Smooth muscle cell (in vitro differentiated cells): ENCODE measurements around the gene CENPU. TPM values are rescaled to one million over a fixed set of nuclear protein-coding genes. Genes with fewer than 3 reads are reported as not detected.

ENCODE experiments used
- DNase-seq: peaks from one replicate; lab custom pipeline; 2025; ENCODE audit not compliant: unreplicated experiment; lab: John Stamatoyannopoulos, UW
- H2AFZ ChIP-seq: fragments of 200-600 bp; sonication (generic); 2 replicates; pipeline ENCODE4 v1.6.0; 2016; ENCODE audit warnings: antibody characterized with exemption, low read depth, mild to moderate bottlenecking
- H3F3A ChIP-seq: fragments of 200-600 bp; sonication (generic); 2 replicates; pipeline ENCODE4 v1.6.0; 2017; ENCODE audit warnings: antibody characterized with exemption, low read depth
- H3K27ac ChIP-seq: fragments of 200-600 bp; sonication (generic); 2 replicates; pipeline ENCODE4 v1.5.1; 2016; ENCODE audit warnings: low read depth, mild to moderate bottlenecking
- H3K27me3 ChIP-seq: fragments of 200-600 bp; sonication (generic); 2 replicates; pipeline ENCODE4 v1.6.1; 2016; ENCODE audit warnings: low read depth, mild to moderate bottlenecking
- H3K36me3 ChIP-seq: fragments of 200-600 bp; sonication (generic); 2 replicates; pipeline ENCODE4 v1.5.1; 2016; ENCODE audit warnings: low read depth
- H3K4me1 ChIP-seq: fragments of 200-600 bp; sonication (generic); 2 replicates; pipeline ENCODE4 v1.5.1; 2016; ENCODE audit warnings: low read depth
- H3K4me2 ChIP-seq: fragments of 200-600 bp; sonication (generic); 2 replicates; pipeline ENCODE4 v1.6.0; 2016; ENCODE audit warnings: mild to moderate bottlenecking
- H3K4me3 ChIP-seq: fragments of 200-600 bp; sonication (generic); 2 replicates; pipeline ENCODE4 v1.5.1; 2016; ENCODE audit warnings: mild to moderate bottlenecking
- H3K79me2 ChIP-seq: fragments of 200-600 bp; sonication (generic); 2 replicates; pipeline ENCODE4 v1.6.0; 2016; ENCODE audit warnings: low read depth, mild to moderate bottlenecking
- H3K9ac ChIP-seq: fragments of 200-600 bp; sonication (generic); 2 replicates; pipeline ENCODE4 v1.6.0; 2016; ENCODE audit warnings: low read depth
- H3K9me3 ChIP-seq: fragments of 200-600 bp; sonication (generic); replicated peaks from 2 replicates; pipeline ENCODE4 v1.5.1; 2016; ENCODE audit warnings: low read depth
- H4K20me1 ChIP-seq: fragments of 200-600 bp; sonication (generic); 2 replicates; pipeline ENCODE4 v1.6.0; 2016; ENCODE audit warnings: low read depth
- CTCF ChIP-seq: fragments of 200-600 bp; sonication (generic); IDR thresholded peaks from 2 replicates; pipeline ENCODE4 v1.5.1; 2017; ENCODE audit warnings: borderline replicate concordance, mild to moderate bottlenecking, antibody characterized with exemption; ENCODE audit not compliant: insufficient read depth, poor library complexity, severe bottlenecking
- WGBS: methylation state at CpG from one replicate; pipeline ENCODE4 v1.1.7; 2016; ENCODE audit warnings: low lambda C conversion rate; 5-methylcytosine and 5-hydroxymethylcytosine counted together
- polyA plus RNA-seq: library from polyadenylated mRNA; unstranded; fragments of >200 nt; fragmentation: Nextera tagmentation; extraction: Ambion mirVana; gene quantifications from 2 replicates; pipeline ENCODE4 v1.2.1, GENCODE V29; 2016
- total RNA-seq: library from RNA; depleted of rRNA; stranded (reverse); fragments of >200 nt; gene quantifications from 2 replicates; pipeline ENCODE4 v1.2.3, GENCODE V29; 2014

Gene CENPU
- total and polyA plus RNA-seq, 2 experiments from 2014 or later, result 12.2 to 18.4 TPM

GRCh38 chr4:184672741-184673140 lies 61.2 kb downstream of the CENPU start:
- over 99% methylated on average over 6 of the region's 6 CpGs for WGBS

GRCh38 chr4:184671101-184671500 lies 62.8 kb downstream of the CENPU start:
- no peak for TF ChIP-seq CTCF
- H3K9ac ChIP-seq, result no peak overlapping the region
- H2AFZ ChIP-seq, result no peak overlapping the region
- H3K4me1 ChIP-seq, result no peaks in the 10 kb centered on the region
- no peaks in the 10 kb centered on the region for H4K20me1 ChIP-seq
- H3K4me3 ChIP-seq, result no peak overlapping the region
- DNase-seq, result no peak
- H3K9me3 ChIP-seq, result no peaks in the 10 kb centered on the region
- H3F3A ChIP-seq, result no peaks in the 10 kb centered on the region
- no peak overlapping the region for H3K27ac ChIP-seq
- no peak overlapping the region for H3K4me2 ChIP-seq
- no peaks in the 10 kb centered on the region for H3K79me2 ChIP-seq
- H3K36me3 ChIP-seq, result no peaks in the 10 kb centered on the region
- no peaks in the 10 kb centered on the region for H3K27me3 ChIP-seq
- WGBS, result 90% methylated on average over 9 of the region's 9 CpGs

More at GRCh38 chr4:184672741-184673140, 61.2 kb downstream of the CENPU start:
- Histone ChIP-seq H4K20me1 (no peaks in the 10 kb centered on the region), H3K4me2 (no peak overlapping the region), H3K79me2 (no peaks in the 10 kb centered on the region), H3K9ac (no peak overlapping the region), H3K27me3 (no peaks in the 10 kb centered on the region), H3K4me3 (no peak overlapping the region), H3K4me1 (no peaks in the 10 kb centered on the region), H3K27ac (no peak overlapping the region), H2AFZ (no peak overlapping the region), H3K36me3 (no peaks in the 10 kb centered on the region), H3K9me3 (no peaks in the 10 kb centered on the region), H3F3A (no peaks in the 10 kb centered on the region)
- DNase-seq, result no peak
- TF ChIP-seq CTCF, result no peak

- Histone ChIP-seq H3K4me1 (no peaks in the 10 kb centered on the region), H3K27ac (no peak overlapping the region), H3K4me2 (no peak overlapping the region), H3K79me2 (no peaks in the 10 kb centered on the region), H3K9ac (no peak overlapping the region), H3K27me3 (no peaks in the 10 kb centered on the region), H4K20me1 (no peaks in the 10 kb centered on the region), H3K9me3 (no peaks in the 10 kb centered on the region), H3F3A (no peaks in the 10 kb centered on the region), H3K36me3 (no peaks in the 10 kb centered on the region), H2AFZ (no peak overlapping the region), H3K4me3 (no peak overlapping the region)
- TF ChIP-seq CTCF, result no peak
- WGBS, result 93% methylated on average over 7 of the region's 7 CpGs
- no peak for DNase-seq
Measured at GRCh38 chr4:184669251-184669650, 64.6 kb downstream of the CENPU start.

GRCh38 chr4:184668511-184669114 lies 65.3 kb downstream of the CENPU start:
- TF ChIP-seq CTCF, result no peak
- Histone ChIP-seq H3K4me1 (no peaks in the 10 kb centered on the region), H3F3A (no peaks in the 10 kb centered on the region), H2AFZ (no peak overlapping the region), H3K4me2 (no peak overlapping the region), H3K9me3 (no peaks in the 10 kb centered on the region), H3K27me3 (no peaks in the 10 kb centered on the region), H4K20me1 (no peaks in the 10 kb centered on the region), H3K36me3 (no peaks in the 10 kb centered on the region), H3K4me3 (no peak overlapping the region), H3K79me2 (no peaks in the 10 kb centered on the region), H3K9ac (no peak overlapping the region), H3K27ac (no peak overlapping the region)
- 80% methylated on average over 9 of the region's 9 CpGs for WGBS
- DNase-seq, result no peak
